Activated CD4-positive, alpha-beta T cell treated with anti-CD3 and anti-CD28 coated beads for 36 hours (primary cell): Measurements from ENCODE around the gene PTPRR. TPM values are rescaled to one million over a fixed set of nuclear protein-coding genes. Genes with fewer than 3 reads are reported as not detected.
"Not testable (repeated sequence)": the region's sequence is repeated elsewhere in the genome, so short reads cannot be mapped to it uniquely, and the experiment has no call there.

Source experiments
- ATAC-seq: fragments of 200-7000 bp; cut with Tn5 transposase; one replicate; pipeline ENCODE4 v1.10.0; 2021; ENCODE audit warnings: mild to moderate bottlenecking, moderate library complexity
- CTCF ChIA-PET: fragments of 350-600 bp; sonication (Branson Sonifier 250); formaldehyde crosslinking; loops from one replicate; lab custom pipeline; 2021; ENCODE audit warnings: antibody characterized with exemption; lab: Charles Lee
- POLR2A ChIA-PET: fragments of 350-600 bp; sonication (Branson Sonifier 250); formaldehyde crosslinking; loops from one replicate; lab custom pipeline; 2021; ENCODE audit warnings: antibody characterized with exemption, inconsistent platforms; lab: Charles Lee
- DNase-seq: peaks from one replicate; pipeline ENCODE4 v3.0.0-alpha.2; 2020
- H3K27ac Mint-ChIP-seq: one replicate; pipeline ENCODE4 v1.8.0; 2021; ENCODE audit warnings: mixed read lengths
- H3K27me3 Mint-ChIP-seq: one replicate; pipeline ENCODE4 v1.8.0; 2021; ENCODE audit warnings: mixed read lengths
- H3K36me3 Mint-ChIP-seq: one replicate; pipeline ENCODE4 v1.8.0; 2021; ENCODE audit warnings: low read depth, mixed read lengths
- H3K4me1 Mint-ChIP-seq: one replicate; pipeline ENCODE4 v1.8.0; 2021; ENCODE audit warnings: mixed read lengths
- H3K4me3 Mint-ChIP-seq: one replicate; pipeline ENCODE4 v1.8.0; 2021; ENCODE audit warnings: mild to moderate bottlenecking, moderate library complexity, mixed read lengths
- H3K9me3 Mint-ChIP-seq: one replicate; pipeline ENCODE4 v1.8.0; 2021; ENCODE audit warnings: low read depth, mixed read lengths
- intact Hi-C, 2 experiments: fragments of 100-400 bp; cut with DNase I in 1 of 2; cut with micrococcal nuclease in 1 of 2; formaldehyde crosslinking; loops; one replicate each; pipeline versions ENCODE4 v1.14.2 to v1.15.1; 2022 to 2024; cut with DNase I, micrococcal nuclease
- total RNA-seq, 2 experiments: library from RNA; stranded (reverse); gene quantifications; one replicate each; pipeline ENCODE4 v1.2.3, GENCODE V29; 2021

The PTPRR gene
- total RNA-seq, 2 experiments from 2014 or later = not detected

DNA sequence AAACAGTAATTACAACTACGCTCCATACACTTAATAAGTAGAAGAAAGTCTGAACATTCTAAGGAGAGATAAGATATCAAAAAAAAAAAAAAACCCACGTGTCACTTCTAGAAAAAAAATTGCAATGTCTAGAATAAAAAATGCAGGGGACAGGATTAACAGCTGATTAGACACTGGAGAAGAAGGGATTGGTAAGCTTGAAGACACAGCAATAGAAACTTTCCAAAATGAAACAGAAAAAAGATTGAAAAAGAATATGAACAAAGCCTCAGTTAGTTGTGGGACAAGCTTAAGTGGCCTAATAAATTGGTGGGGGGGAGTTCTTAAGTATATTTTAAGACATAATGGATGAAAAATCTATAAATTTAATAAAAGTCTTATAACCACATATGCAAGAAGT lies 105.5 kb downstream of the PTPRR start:
- CTCF ChIA-PET = interaction anchor here (0.9 kb wide), 1 partner anchor 16 kb away, joined by 3 read pairs; no protein-coding TSS in a partner anchor
- H3K27me3 Mint-ChIP-seq = no peaks in the 10 kb centered on the region
- ATAC-seq (no peak), DNase-seq (no peak)
- no peak overlapping the region for H3K27ac Mint-ChIP-seq
- intact Hi-C loops = no loop called here
- H3K9me3 Mint-ChIP-seq = peaks cover 6% of the 10 kb centered on the region
- no peak overlapping the region for H3K4me3 Mint-ChIP-seq
- H3K4me1 Mint-ChIP-seq = no peaks in the 10 kb centered on the region
- POLR2A ChIA-PET = no interaction called here
- H3K36me3 Mint-ChIP-seq = no peaks in the 10 kb centered on the region

DNA sequence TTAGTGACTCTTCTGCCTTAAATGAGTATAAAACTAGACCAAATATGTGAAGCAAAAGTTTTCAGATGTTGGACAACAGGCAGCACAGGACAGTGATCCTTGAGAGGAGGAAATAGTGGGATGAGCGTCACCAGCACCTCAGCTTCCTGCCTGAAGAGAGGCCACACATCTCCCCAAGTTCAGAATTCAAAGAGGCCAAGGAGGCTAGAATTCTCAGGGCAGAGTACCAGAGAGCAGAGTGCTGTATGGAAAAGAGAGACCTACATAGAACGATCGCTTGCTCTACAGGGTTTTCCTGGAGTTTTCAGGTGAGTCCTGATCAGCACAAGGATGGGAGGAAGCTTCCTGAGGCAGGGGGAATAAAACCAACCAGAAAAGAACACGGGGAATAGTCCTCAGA lies 107.0 kb downstream of the PTPRR start:
- Mint-ChIP-seq H3K4me1 (no peaks in the 10 kb centered on the region), H3K27me3 (no peaks in the 10 kb centered on the region), H3K36me3 (no peaks in the 10 kb centered on the region), H3K4me3 (no peak overlapping the region), H3K27ac (no peak overlapping the region), H3K9me3 (peaks cover 6% of the 10 kb centered on the region)
- no peak for ATAC-seq
- ChIA-PET POLR2A (no interaction called here), CTCF (no interaction called here)
- DNase-seq = no peak
- intact Hi-C loops = no loop called here

DNA sequence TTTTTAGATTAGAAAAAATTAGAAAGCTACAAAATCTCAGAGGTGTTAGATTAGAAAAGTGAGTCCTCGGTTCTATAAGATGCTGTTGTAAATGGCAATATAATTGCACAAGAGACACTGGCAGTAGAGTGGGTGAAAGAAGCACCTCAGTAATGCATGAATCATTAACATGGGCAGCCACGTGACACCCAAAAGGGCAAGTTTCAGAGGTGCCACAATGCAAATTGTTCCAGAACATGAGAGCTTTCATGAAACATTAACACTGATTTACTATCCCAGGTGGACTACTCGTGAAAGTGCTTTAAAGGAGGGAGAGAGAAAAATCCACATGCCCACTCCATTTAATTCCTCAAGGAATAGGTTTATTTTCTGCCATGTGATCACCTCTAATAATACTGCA lies 108.4 kb downstream of the PTPRR start:
- Mint-ChIP-seq H3K4me3 (no peak overlapping the region), H3K27ac (no peak overlapping the region), H3K4me1 (no peaks in the 10 kb centered on the region), H3K36me3 (no peaks in the 10 kb centered on the region), H3K9me3 (peaks cover 6% of the 10 kb centered on the region), H3K27me3 (no peaks in the 10 kb centered on the region)
- ATAC-seq (no peak), DNase-seq (no peak)
- intact Hi-C loops = no loop called here
- ChIA-PET CTCF (no interaction called here), POLR2A (no interaction called here)

DNA sequence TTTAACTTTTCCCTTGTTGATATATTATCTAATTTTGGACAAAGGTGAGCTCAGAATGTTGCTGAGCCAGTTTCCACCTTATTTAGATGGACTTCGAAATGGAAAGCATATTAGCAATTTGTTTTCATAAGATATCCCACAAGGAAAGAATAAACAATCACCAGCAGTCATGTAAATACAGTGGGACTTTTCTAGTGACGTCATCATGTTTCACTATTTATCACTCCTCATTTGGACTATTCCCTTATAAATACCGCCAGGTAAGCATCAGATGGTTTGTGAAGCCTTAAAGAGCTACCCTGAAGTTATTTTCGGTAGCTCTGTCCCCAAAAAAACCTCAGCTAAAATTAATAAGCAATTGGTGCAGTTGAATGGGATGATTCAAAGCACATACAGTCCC lies 110.7 kb downstream of the PTPRR start:
- DNase-seq = no peak
- no peak overlapping the region for H3K4me3 Mint-ChIP-seq
- no peaks in the 10 kb centered on the region for H3K27me3 Mint-ChIP-seq
- H3K27ac Mint-ChIP-seq = no peak overlapping the region
- no peak for ATAC-seq
- intact Hi-C loops = no loop called here
- H3K36me3 Mint-ChIP-seq = no peaks in the 10 kb centered on the region
- ChIA-PET CTCF (interaction anchor here (0.6 kb wide), 1 partner anchor 51 kb away, joined by 3 read pairs; no protein-coding TSS in a partner anchor), POLR2A (no interaction called here)
- H3K4me1 Mint-ChIP-seq = no peaks in the 10 kb centered on the region
- H3K9me3 Mint-ChIP-seq = peaks cover under 1% of the 10 kb centered on the region

DNA sequence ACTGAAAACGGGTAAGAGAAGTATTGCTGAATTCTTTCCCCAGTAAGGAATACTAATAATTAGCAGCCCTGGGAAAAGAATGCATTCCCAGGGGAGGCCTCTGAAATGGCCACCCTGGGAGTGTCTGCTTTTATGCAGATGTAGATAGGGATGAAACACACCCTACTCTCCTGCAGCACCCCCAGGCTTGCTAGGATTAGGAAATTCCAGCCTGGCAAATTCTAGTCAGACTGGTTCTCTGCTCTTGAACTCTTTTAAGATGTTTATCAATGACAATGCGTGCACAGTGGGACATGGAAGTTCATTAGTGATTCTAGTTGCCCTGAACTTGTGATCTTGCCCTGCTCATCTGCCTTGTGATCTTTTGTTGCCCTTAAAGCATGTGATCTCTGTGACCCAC lies 112.5 kb downstream of the PTPRR start:
- CTCF ChIA-PET, H3K9me3 Mint-ChIP-seq, DNase-seq, H3K4me1 Mint-ChIP-seq, intact Hi-C loops, H3K27me3 Mint-ChIP-seq, H3K36me3 Mint-ChIP-seq, H3K4me3 Mint-ChIP-seq, H3K27ac Mint-ChIP-seq, ATAC-seq, POLR2A ChIA-PET: not testable (repeated sequence)

DNA sequence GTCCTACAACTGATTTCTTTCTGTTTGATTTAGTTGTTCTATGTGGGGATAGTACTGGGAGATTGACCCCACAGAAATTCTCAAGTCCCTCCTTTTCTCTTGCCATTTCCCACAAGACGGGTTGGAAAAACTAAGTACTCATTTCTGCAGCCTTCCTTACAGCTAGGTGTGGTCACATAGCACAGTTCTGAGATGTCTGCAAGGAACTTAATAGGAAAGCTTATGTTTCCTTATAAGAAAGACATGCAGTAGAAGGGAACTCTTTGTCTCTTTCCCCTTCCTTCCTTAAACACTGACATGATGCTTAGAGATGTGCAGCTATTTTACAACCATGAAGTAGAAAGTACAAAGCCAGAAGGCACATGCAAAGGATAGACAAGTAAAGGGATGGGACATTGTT lies 113.7 kb downstream of the PTPRR start:
- ATAC-seq (no peak), DNase-seq (no peak)
- H3K27ac Mint-ChIP-seq = no peak overlapping the region
- no peaks in the 10 kb centered on the region for H3K9me3 Mint-ChIP-seq
- intact Hi-C loops = no loop called here
- H3K36me3 Mint-ChIP-seq = no peaks in the 10 kb centered on the region
- ChIA-PET POLR2A (no interaction called here), CTCF (no interaction called here)
- H3K4me1 Mint-ChIP-seq = no peaks in the 10 kb centered on the region
- no peak overlapping the region for H3K4me3 Mint-ChIP-seq
- no peaks in the 10 kb centered on the region for H3K27me3 Mint-ChIP-seq

DNA sequence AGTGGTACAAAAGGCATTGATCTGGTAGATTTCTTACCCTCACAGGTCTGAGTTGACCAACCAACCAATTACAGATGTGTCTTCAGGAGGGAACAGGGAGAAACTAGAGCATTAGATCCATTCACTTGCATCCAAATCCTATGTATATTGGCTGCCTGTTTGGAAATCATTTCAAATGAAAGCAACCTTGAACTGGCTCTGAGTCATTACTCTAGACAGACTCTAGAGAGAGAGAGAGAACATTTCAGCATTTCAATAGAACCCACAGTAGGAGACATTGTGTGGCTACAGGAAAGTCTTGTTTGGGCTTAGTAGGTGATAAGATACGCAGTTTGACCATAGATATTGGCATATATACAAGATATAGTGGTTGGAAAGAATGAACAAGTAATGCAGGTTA lies 114.5 kb downstream of the PTPRR start:
- Mint-ChIP-seq H3K4me3 (no peak overlapping the region), H3K36me3 (no peaks in the 10 kb centered on the region), H3K27me3 (no peaks in the 10 kb centered on the region), H3K9me3 (no peaks in the 10 kb centered on the region), H3K27ac (no peak overlapping the region), H3K4me1 (no peaks in the 10 kb centered on the region)
- DNase-seq = no peak
- ATAC-seq = no peak
- POLR2A ChIA-PET = no interaction called here
- intact Hi-C loops = no loop called here
- CTCF ChIA-PET = no interaction called here

DNA sequence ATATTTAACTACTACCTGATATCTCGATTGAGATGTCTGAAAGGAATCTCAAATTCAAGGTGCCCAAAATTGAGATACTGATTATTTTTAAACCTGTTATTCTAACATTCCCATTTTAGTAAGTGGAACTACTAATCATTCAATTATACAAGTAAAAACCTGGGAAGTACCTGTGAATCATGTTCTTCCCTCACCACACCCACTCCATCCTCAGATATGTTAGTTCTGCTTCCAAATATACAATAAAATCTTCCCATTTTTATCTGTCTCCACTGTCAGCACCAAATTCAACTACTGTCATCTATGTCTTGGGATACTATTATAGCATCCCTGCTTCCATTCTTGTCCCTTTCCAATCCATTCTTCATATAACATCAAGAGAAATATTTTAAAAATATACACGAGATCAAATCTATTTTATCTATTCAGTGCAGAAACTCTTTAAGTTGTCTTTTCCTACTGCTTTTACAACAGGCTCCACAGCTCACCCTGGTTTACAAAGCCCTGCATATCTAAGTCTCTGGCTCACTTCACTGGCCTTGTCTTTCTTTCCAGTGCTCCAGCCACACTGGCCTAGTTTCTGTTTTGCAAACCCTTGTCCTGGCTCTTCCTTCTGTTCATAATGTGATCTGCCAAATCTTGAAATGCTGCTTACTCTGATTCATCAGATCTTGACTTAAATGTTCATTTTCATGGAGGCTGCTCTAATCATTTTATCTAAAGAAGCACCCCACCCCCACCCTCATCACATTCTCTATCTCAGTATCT lies 122.3 kb downstream of the PTPRR start:
- intact Hi-C loops = no loop called here
- no peak overlapping the region for H3K4me3 Mint-ChIP-seq
- H3K9me3 Mint-ChIP-seq = no peaks in the 10 kb centered on the region
- H3K27me3 Mint-ChIP-seq = peaks cover 5% of the 10 kb centered on the region
- DNase-seq (no peak), ATAC-seq (no peak)
- POLR2A ChIA-PET = no interaction called here
- H3K27ac Mint-ChIP-seq = no peak overlapping the region
- no peaks in the 10 kb centered on the region for H3K36me3 Mint-ChIP-seq
- no peaks in the 10 kb centered on the region for H3K4me1 Mint-ChIP-seq
- CTCF ChIA-PET = no interaction called here

DNA sequence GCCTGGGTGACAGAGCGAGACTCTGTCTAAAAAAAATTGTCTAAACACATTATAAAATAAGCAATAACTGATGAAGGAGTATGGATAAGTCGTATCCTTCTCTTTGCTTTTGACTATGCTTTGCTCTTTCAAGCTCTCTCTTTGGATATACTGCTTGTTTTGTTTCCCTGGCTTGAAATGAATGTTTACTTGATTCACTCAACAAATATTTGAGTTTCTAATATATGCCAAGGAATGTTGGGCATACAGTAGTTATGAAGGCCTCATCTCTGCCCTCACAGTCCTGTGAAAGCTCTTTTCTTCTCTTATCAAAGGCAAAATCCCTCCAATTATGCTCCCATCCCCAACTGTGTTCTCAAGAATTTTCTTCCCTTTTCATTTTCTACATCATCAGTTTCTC lies 123.5 kb downstream of the PTPRR start:
- no peaks in the 10 kb centered on the region for H3K9me3 Mint-ChIP-seq
- POLR2A ChIA-PET = no interaction called here
- no peaks in the 10 kb centered on the region for H3K36me3 Mint-ChIP-seq
- DNase-seq = no peak
- no peak overlapping the region for H3K27ac Mint-ChIP-seq
- H3K4me3 Mint-ChIP-seq = no peak overlapping the region
- CTCF ChIA-PET = no interaction called here
- H3K4me1 Mint-ChIP-seq = no peaks in the 10 kb centered on the region
- intact Hi-C loops = no loop called here
- no peak for ATAC-seq
- peaks cover 5% of the 10 kb centered on the region for H3K27me3 Mint-ChIP-seq

DNA sequence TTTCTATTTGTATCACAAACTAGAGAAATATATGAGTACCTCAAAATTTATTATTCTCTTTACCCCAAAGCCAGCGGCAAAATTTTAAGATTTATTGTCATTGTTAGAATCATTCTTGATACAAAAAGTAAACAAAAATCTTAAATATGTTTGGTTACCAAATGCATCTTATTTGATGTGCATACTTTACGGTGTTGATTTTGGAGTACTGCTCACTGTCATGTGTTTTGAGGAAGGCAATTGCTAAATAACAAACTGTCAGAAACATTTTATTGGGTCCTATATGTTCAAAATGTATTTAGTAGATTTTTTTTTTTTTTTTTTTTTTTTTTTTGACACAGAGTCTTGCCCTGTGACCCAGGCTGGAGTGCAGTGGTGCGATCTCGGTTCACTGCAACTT lies 124.9 kb downstream of the PTPRR start:
- Mint-ChIP-seq H3K4me3 (no peak overlapping the region), H3K9me3 (no peaks in the 10 kb centered on the region), H3K36me3 (no peaks in the 10 kb centered on the region), H3K27ac (no peak overlapping the region), H3K27me3 (peaks cover 5% of the 10 kb centered on the region), H3K4me1 (no peaks in the 10 kb centered on the region)
- ATAC-seq (no peak), DNase-seq (no peak)
- POLR2A ChIA-PET = no interaction called here
- CTCF ChIA-PET = no interaction called here
- intact Hi-C loops = no loop called here

DNA sequence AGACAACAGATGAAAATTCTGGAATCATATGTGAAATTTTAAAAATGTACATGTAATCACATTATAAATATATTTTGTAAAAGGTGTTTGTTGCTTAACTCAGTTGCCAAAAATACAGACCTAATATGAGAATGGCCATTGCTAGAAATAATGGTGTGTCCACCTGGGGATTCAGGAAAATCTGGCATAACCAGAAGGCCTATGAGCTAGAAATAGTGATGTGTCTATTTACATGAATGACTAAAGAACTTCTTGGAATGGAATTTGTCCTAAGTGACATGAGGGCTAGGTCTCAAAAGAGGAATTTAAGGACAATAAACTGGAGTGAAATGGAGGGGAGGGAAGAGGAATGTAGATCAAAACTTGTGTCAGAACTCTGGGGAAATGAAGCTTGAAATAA lies 126.4 kb downstream of the PTPRR start:
- no peak overlapping the region for H3K27ac Mint-ChIP-seq
- no peak for ATAC-seq
- CTCF ChIA-PET = no interaction called here
- no peak for DNase-seq
- no peaks in the 10 kb centered on the region for H3K4me1 Mint-ChIP-seq
- no peaks in the 10 kb centered on the region for H3K9me3 Mint-ChIP-seq
- intact Hi-C loops = no loop called here
- no peaks in the 10 kb centered on the region for H3K36me3 Mint-ChIP-seq
- H3K27me3 Mint-ChIP-seq = peaks cover 10% of the 10 kb centered on the region
- no peak overlapping the region for H3K4me3 Mint-ChIP-seq
- POLR2A ChIA-PET = no interaction called here

DNA sequence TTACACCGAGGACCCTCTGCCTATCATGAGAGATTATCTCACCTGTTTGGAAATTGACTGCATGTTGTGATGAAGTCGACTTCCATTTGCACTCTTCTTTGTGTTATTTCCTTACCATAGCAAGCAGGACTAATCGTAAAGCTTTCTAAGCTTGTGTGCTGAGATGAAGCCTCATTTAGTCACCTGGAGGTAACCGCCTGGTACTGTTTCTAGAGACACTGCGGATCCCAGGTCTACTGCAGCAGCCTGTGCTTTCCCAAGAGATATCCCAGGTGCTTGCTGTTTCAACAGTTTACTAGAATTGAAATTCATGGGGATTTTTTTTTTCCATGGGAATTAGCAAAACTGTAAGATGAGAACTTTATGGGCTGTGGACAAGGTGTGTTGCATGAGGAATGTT lies 131.8 kb downstream of the PTPRR start:
- CTCF ChIA-PET = interaction anchor here (1.0 kb wide), 1 partner anchor 14 kb away, joined by 3 read pairs; no protein-coding TSS in a partner anchor
- no peaks in the 10 kb centered on the region for H3K4me1 Mint-ChIP-seq
- POLR2A ChIA-PET = interaction anchor here (0.6 kb wide), 1 partner anchor 439 kb away, joined by 9 read pairs; no protein-coding TSS in a partner anchor
- H3K36me3 Mint-ChIP-seq = no peaks in the 10 kb centered on the region
- H3K27ac Mint-ChIP-seq = no peak overlapping the region
- no peak overlapping the region for H3K4me3 Mint-ChIP-seq
- ATAC-seq = no peak
- intact Hi-C loops = no loop called here
- H3K9me3 Mint-ChIP-seq = no peaks in the 10 kb centered on the region
- H3K27me3 Mint-ChIP-seq = peaks cover 6% of the 10 kb centered on the region
- DNase-seq = no peak
